Stimulated activated memory B cell treated with anti-CD40 and anti-IgM and Interleukin-4, amounts not matched to agents 10 μg/mL and 1 μg/mL and 100 μg/mL, for 72 hours (primary cell): ENCODE measurements around the gene CFAP65.

ENCODE experiments used
- ATAC-seq: fragments of 150-1000 bp; cut with Tn5 transposase; 2 replicates; pipeline ENCODE4 v1.10.0; 2021
- H3K27ac Mint-ChIP-seq: one replicate; pipeline ENCODE4 v1.8.0; 2022; ENCODE audit warnings: mild to moderate bottlenecking, mixed read lengths
- H3K27me3 Mint-ChIP-seq: one replicate; pipeline ENCODE4 v1.8.0; 2022; ENCODE audit warnings: mixed read lengths
- H3K36me3 Mint-ChIP-seq: one replicate; pipeline ENCODE4 v1.8.0; 2022; ENCODE audit warnings: mixed read lengths
- H3K4me1 Mint-ChIP-seq: one replicate; pipeline ENCODE4 v1.8.0; 2022; ENCODE audit warnings: mixed read lengths
- H3K4me3 Mint-ChIP-seq: one replicate; pipeline ENCODE4 v1.8.0; 2022; ENCODE audit warnings: mild to moderate bottlenecking, moderate library complexity, mixed read lengths
- H3K9me3 Mint-ChIP-seq: one replicate; pipeline ENCODE4 v1.8.0; 2022; ENCODE audit warnings: mixed read lengths

The CFAP65 gene

GRCh38 chr2:219054956-219055903 is 13.9 kb upstream of the CFAP65 start:
- Mint-ChIP-seq H3K4me3 (no peak overlapping the region), H3K27ac (no peak overlapping the region), H3K9me3 (no peaks in the 10 kb centered on the region), H3K4me1 (peaks cover 29% of the 10 kb centered on the region), H3K36me3 (no peaks in the 10 kb centered on the region), H3K27me3 (peaks cover 94% of the 10 kb centered on the region)
- no peak for ATAC-seq

GRCh38 chr2:219049282-219049681 is 8.0 kb upstream of the CFAP65 start:
- peaks cover 91% of the 10 kb centered on the region for H3K27me3 Mint-ChIP-seq

GRCh38 chr2:219045937-219046550 is 4.7 kb upstream of the CFAP65 start:
- Mint-ChIP-seq H3K9me3 (no peaks in the 10 kb centered on the region), H3K27ac (no peak overlapping the region), H3K4me3 (no peak overlapping the region), H3K27me3 (peaks cover 95% of the 10 kb centered on the region), H3K4me1 (peaks cover 5% of the 10 kb centered on the region), H3K36me3 (no peaks in the 10 kb centered on the region)
- ATAC-seq, result no peak

More at GRCh38 chr2:219049282-219049681, 8.0 kb upstream of the CFAP65 start:
- H3K4me3 Mint-ChIP-seq, result no peak overlapping the region
- no peak overlapping the region for H3K27ac Mint-ChIP-seq
- H3K9me3 Mint-ChIP-seq, result no peaks in the 10 kb centered on the region
- no peak for ATAC-seq
- H3K4me1 Mint-ChIP-seq, result no peaks in the 10 kb centered on the region
- no peaks in the 10 kb centered on the region for H3K36me3 Mint-ChIP-seq

GRCh38 chr2:219042750-219043149 is 1.4 kb upstream of the CFAP65 start:
- Mint-ChIP-seq H3K36me3 (no peaks in the 10 kb centered on the region), H3K27me3 (peaks cover 82% of the 10 kb centered on the region)
- ATAC-seq, result no peak

GRCh38 chr2:219042157-219042556 is 841 bp upstream of the CFAP65 start:
- Mint-ChIP-seq H3K4me1 (peaks cover 7% of the 10 kb centered on the region), H3K9me3 (peaks cover 3% of the 10 kb centered on the region), H3K36me3 (no peaks in the 10 kb centered on the region), H3K27me3 (peaks cover 82% of the 10 kb centered on the region), H3K4me3 (no peak overlapping the region), H3K27ac (no peak overlapping the region)
- no peak for ATAC-seq

More at GRCh38 chr2:219042750-219043149, 1.4 kb upstream of the CFAP65 start:
- no peak overlapping the region for H3K4me3 Mint-ChIP-seq
- H3K27ac Mint-ChIP-seq, result no peak overlapping the region
- H3K4me1 Mint-ChIP-seq, result peaks cover 7% of the 10 kb centered on the region
- H3K9me3 Mint-ChIP-seq, result peaks cover 3% of the 10 kb centered on the region

- Mint-ChIP-seq H3K27me3 (peaks cover 86% of the 10 kb centered on the region), H3K4me1 (peaks cover 7% of the 10 kb centered on the region), H3K27ac (no peak overlapping the region), H3K4me3 (no peak overlapping the region), H3K9me3 (peaks cover 3% of the 10 kb centered on the region), H3K36me3 (no peaks in the 10 kb centered on the region)
- peak; percentile 44 for ATAC-seq
These were observed 2.7 kb downstream of the CFAP65 start for GRCh38 chr2:219038600-219038999.

GRCh38 chr2:219037783-219038499 is 3.4 kb downstream of the CFAP65 start:
- peak; percentile 52 for ATAC-seq
- H3K9me3 Mint-ChIP-seq, result peaks cover 3% of the 10 kb centered on the region
- no peak overlapping the region for H3K27ac Mint-ChIP-seq
- no peaks in the 10 kb centered on the region for H3K36me3 Mint-ChIP-seq
- H3K4me3 Mint-ChIP-seq, result no peak overlapping the region
- H3K4me1 Mint-ChIP-seq, result peaks cover 7% of the 10 kb centered on the region
- H3K27me3 Mint-ChIP-seq, result peaks cover 86% of the 10 kb centered on the region

- no peaks in the 10 kb centered on the region for H3K36me3 Mint-ChIP-seq
- H3K27me3 Mint-ChIP-seq, result peaks cover 86% of the 10 kb centered on the region
- peaks cover 3% of the 10 kb centered on the region for H3K9me3 Mint-ChIP-seq
- H3K4me3 Mint-ChIP-seq, result no peak overlapping the region
- H3K4me1 Mint-ChIP-seq, result peaks cover under 1% of the 10 kb centered on the region
- ATAC-seq, result no peak
- H3K27ac Mint-ChIP-seq, result no peak overlapping the region
These were observed 5.4 kb downstream of the CFAP65 start for GRCh38 chr2:219035942-219036341.

- peaks cover 88% of the 10 kb centered on the region for H3K27me3 Mint-ChIP-seq
- H3K4me3 Mint-ChIP-seq, result no peak overlapping the region
- no peak for ATAC-seq
- no peak overlapping the region for H3K27ac Mint-ChIP-seq
- peaks cover 3% of the 10 kb centered on the region for H3K9me3 Mint-ChIP-seq
- H3K36me3 Mint-ChIP-seq, result no peaks in the 10 kb centered on the region
- peaks cover 3% of the 10 kb centered on the region for H3K4me1 Mint-ChIP-seq
These were observed 6.5 kb downstream of the CFAP65 start for GRCh38 chr2:219034823-219035222.

- ATAC-seq, result no peak
- Mint-ChIP-seq H3K27me3 (peaks cover 87% of the 10 kb centered on the region), H3K27ac (no peak overlapping the region), H3K9me3 (no peaks in the 10 kb centered on the region), H3K4me1 (peaks cover 5% of the 10 kb centered on the region), H3K4me3 (no peak overlapping the region), H3K36me3 (no peaks in the 10 kb centered on the region)
These were observed 9.1 kb downstream of the CFAP65 start for GRCh38 chr2:219032051-219032745.

GRCh38 chr2:219031005-219031738 is 10.1 kb downstream of the CFAP65 start:
- no peaks in the 10 kb centered on the region for H3K36me3 Mint-ChIP-seq
- H3K4me1 Mint-ChIP-seq, result peaks cover 5% of the 10 kb centered on the region
- H3K4me3 Mint-ChIP-seq, result no peak overlapping the region
- no peak for ATAC-seq
- H3K9me3 Mint-ChIP-seq, result no peaks in the 10 kb centered on the region
- no peak overlapping the region for H3K27ac Mint-ChIP-seq
- peaks cover 82% of the 10 kb centered on the region for H3K27me3 Mint-ChIP-seq

GRCh38 chr2:219030177-219030940 is 11.0 kb downstream of the CFAP65 start:
- H3K27ac Mint-ChIP-seq, result no peak overlapping the region
- no peaks in the 10 kb centered on the region for H3K9me3 Mint-ChIP-seq

GRCh38 chr2:219029829-219030165 is 11.5 kb downstream of the CFAP65 start:
- Mint-ChIP-seq H3K27me3 (peaks cover 83% of the 10 kb centered on the region), H3K4me1 (peaks cover 5% of the 10 kb centered on the region), H3K27ac (no peak overlapping the region), H3K9me3 (no peaks in the 10 kb centered on the region), H3K4me3 (no peak overlapping the region), H3K36me3 (no peaks in the 10 kb centered on the region)
- peak; percentile 57 for ATAC-seq

More at GRCh38 chr2:219030177-219030940, 11.0 kb downstream of the CFAP65 start:
- H3K36me3 Mint-ChIP-seq, result no peaks in the 10 kb centered on the region
- H3K4me1 Mint-ChIP-seq, result peaks cover 5% of the 10 kb centered on the region
- H3K27me3 Mint-ChIP-seq, result peaks cover 82% of the 10 kb centered on the region
- no peak for ATAC-seq
- no peak overlapping the region for H3K4me3 Mint-ChIP-seq
